ENCODE results near the gene SLC5A6.

SLC5A6 gene

GRCh38 chr2:27250652-27251379 is 38.7 kb upstream of the SLC5A6 start:
- no peak overlapping the region for H3K4me3 ChIP-seq (ENCODE audit: low read depth, low read length)

DNA sequence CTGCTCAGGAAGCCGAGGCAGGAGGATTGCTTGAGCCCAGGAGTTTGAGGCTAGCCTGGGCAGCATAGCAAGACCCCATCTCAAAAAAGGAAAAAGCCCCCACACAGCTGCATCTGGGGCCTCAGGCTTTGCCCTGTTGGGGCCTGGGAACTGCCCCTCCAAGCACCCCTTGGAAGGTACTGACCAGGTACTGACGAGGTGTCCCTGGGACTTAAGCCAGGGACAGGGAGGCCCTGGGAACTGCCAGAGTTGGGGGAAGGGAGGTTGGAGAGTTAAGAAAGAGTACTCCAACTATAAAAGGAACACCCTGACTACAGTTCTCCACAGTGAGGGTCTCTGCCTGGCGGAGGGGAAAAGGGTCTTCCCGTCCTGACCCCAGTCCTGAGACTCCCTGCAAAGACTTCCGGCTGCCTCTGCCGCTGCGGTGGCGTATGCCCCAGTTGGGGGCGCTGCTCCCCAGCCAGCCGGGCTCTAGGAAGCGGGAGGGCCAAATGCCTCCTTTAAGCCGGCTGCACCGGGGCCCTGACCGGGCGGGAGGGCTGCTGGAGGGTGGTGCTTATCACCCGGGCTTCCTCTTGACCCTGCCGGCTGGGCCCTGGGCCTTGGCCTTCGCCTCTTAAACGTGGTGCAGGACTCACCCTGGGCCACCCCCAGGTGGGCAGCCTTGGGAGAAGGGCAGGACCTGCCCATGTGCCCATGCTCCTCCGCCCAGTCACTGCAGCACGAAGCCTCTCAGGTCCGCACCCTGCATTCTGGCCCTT is 38.0 kb upstream of the SLC5A6 start:
- TF ChIP-seq CTCF (IDR thresholded peaks at IDR 0.05; ENCODE audit: low read depth, low read length): peak; percentile 83
- H3K4me3 ChIP-seq (ENCODE audit: low read depth, low read length): no peak overlapping the region

More at GRCh38 chr2:27250652-27251379, 38.7 kb upstream of the SLC5A6 start:
- TF ChIP-seq CTCF (IDR thresholded peaks at IDR 0.05; ENCODE audit: low read depth, low read length): no peak

DNA sequence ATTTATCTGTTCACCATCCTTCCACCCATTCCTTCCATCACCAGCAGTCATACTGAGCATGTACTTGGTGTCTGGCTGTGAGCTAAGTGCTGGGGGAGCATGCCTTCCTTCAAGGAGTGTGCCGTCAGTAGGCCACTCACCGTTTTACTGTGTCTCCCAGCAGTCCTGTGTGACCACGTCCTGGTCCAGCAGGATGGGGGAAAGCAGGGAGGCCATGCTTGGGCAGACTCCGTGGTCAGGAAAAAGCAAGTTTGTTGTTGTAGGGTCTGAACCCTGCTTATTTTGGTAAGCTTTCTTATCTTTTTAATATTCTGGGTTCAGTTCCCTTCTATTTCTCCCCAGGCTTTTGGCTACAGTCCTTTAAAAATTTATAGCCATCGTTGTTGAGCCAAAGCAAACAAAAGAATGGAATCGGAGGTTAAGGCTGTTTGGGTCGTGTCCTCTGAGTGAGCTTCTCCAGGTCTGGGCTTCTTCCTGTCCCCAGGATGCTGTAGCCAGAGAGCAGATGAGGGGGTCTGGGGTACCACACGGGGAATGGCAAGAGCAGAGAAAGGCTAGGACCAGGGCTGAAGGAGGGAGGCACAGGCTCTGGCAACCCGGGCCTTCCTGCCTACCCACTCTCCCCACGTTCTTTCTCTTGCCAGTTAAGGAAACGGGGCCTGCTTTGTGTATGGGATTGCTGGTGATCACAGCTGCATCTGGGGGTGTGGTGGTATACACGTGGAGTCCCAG is 37.3 kb upstream of the SLC5A6 start:
- TF ChIP-seq CTCF (IDR thresholded peaks at IDR 0.05; ENCODE audit: low read depth, low read length): no peak
- H3K4me3 ChIP-seq (ENCODE audit: low read depth, low read length): no peak overlapping the region

DNA sequence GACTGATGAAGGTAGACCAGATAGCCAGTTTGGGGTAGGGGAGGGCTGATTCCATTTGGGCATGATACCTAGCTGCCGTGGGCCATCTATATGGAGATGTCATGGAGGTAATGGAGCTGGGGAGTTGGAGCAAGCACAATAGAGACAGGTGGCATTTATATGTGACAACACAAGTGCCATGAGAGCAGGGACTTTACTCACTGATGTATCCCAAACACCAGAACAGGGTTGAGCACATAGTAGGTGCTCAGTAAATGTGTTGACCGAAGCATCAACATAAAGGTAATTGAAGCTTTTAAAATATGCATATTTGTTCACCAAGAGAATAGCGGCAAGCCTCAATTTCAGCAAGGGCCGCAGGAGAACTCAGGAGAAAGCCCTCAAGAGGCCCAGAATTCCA is 35.8 kb upstream of the SLC5A6 start:
- TF ChIP-seq CTCF (IDR thresholded peaks at IDR 0.05; ENCODE audit: low read depth, low read length): no peak
- no peak overlapping the region for H3K4me3 ChIP-seq (ENCODE audit: low read depth, low read length)

GRCh38 chr2:27245626-27246025 is 33.6 kb upstream of the SLC5A6 start:
- H3K4me3 ChIP-seq (ENCODE audit: low read depth, low read length): no peak overlapping the region
- no peak for TF ChIP-seq CTCF (IDR thresholded peaks at IDR 0.05; ENCODE audit: low read depth, low read length)

DNA sequence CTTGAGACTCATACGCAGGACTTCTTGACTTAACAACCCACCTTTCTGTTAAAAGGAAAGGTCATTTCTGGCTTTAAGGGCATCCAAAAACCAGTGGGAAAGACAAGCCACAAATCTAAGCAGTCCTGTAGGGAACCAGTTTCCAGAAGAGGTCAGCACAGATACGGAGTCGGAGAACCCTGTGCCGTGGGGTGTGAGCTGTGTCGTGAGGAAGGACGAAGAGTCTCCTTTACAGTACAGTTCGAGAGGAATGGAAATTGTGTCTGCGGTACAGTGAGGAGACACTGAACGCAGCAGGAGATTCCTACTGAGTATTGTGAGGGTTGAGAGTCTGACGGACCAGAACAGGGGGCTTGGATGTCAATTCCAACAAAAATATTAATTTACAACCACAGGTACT is 33.0 kb upstream of the SLC5A6 start:
- no peak overlapping the region for H3K4me3 ChIP-seq (ENCODE audit: low read depth, low read length)
- no peak for TF ChIP-seq CTCF (IDR thresholded peaks at IDR 0.05; ENCODE audit: low read depth, low read length)
